H1 (cell line): ENCODE data around the gene ADAM19. TPM values are rescaled to one million over a fixed set of nuclear protein-coding genes. Genes with fewer than 3 reads are reported as not detected.

Source experiments
- CTCF ChIA-PET: fragments of 300-600 bp; sonication (Branson Sonifier 250); formaldehyde crosslinking; loops from one replicate; lab custom pipeline; 2021; ENCODE audit not compliant: partially characterized antibody; lab: Charles Lee
- POLR2A ChIA-PET: fragments of 300-600 bp; sonication (Branson Sonifier 250); formaldehyde crosslinking; loops from one replicate; lab custom pipeline; 2021; ENCODE audit warnings: inconsistent platforms; ENCODE audit not compliant: partially characterized antibody; lab: Charles Lee
- DNase-seq, 2 experiments: peaks; one replicate each; pipeline versions ENCODE4 v3.0.0 to v3.0.0-alpha.2; 2010 to 2022; ENCODE audit warnings: low spot score in 2 of 2, low read depth in 1 of 2, mixed read lengths in 1 of 2
- FAIRE-seq: peaks from 2 replicates; lab custom pipeline; 2011; peaks lifted over from hg19 to GRCh38; lab: Jason Lieb, UNC
- H2AFZ ChIP-seq: 2 replicates; pipeline ENCODE4 v1.8.1; 2012; ENCODE audit warnings: low read length, inconsistent platforms
- H2AK5ac ChIP-seq: 2 replicates; pipeline ENCODE4 v1.6.1; 2013; ENCODE audit warnings: low read depth, low read length
- H2BK120ac ChIP-seq: replicated peaks from 2 replicates; pipeline ENCODE3; 2013; ENCODE audit warnings: low read depth, low read length, inconsistent platforms
- H2BK12ac ChIP-seq: 2 replicates; pipeline ENCODE4 v1.6.1; 2013; ENCODE audit warnings: low read depth, low read length
- H2BK15ac ChIP-seq: 2 replicates; pipeline ENCODE4 v1.6.1; 2013; ENCODE audit warnings: low read length
- H2BK20ac ChIP-seq: 2 replicates; pipeline ENCODE4 v1.6.1; 2013; ENCODE audit warnings: low read length
- H2BK5ac ChIP-seq: 2 replicates; pipeline ENCODE4 v1.6.1; 2013; ENCODE audit warnings: low read depth, low read length
- H3K14ac ChIP-seq: 2 replicates; pipeline ENCODE4 v1.6.1; 2013; ENCODE audit warnings: inconsistent platforms; ENCODE audit not compliant: insufficient read length
- H3K18ac ChIP-seq: 2 replicates; pipeline ENCODE4 v1.6.1; 2013; ENCODE audit warnings: low read length; ENCODE audit errors: extremely low read depth
- H3K23ac ChIP-seq: 2 replicates; pipeline ENCODE4 v1.6.1; 2013; ENCODE audit warnings: inconsistent platforms; ENCODE audit not compliant: insufficient read length
- H3K23me2 ChIP-seq: 2 replicates; pipeline ENCODE4 v1.6.1; 2013; ENCODE audit warnings: low read depth, low read length
- H3K27ac ChIP-seq: 2 replicates; pipeline ENCODE4 v1.6.1; 2011; ENCODE audit warnings: low read depth, low read length, inconsistent platforms
- H3K27me3 ChIP-seq, 4 experiments: replicated peaks in 1 of 4; 1 replicate in 1 of 4; 2 replicates in 3 of 4; pipeline versions ENCODE4 v1.6.1 to v1.8.1; 2011 to 2013; ENCODE audit warnings: low read length in 3 of 4, mild to moderate bottlenecking in 3 of 4, inconsistent platforms in 2 of 4, mixed read lengths in 2 of 4, moderate library complexity in 1 of 4; ENCODE audit not compliant: control insufficient read depth in 3 of 4, insufficient read depth in 3 of 4; ENCODE audit errors: extremely low read depth in 1 of 4
- H3K36me3 ChIP-seq, 4 experiments: 2 replicates each; pipeline versions ENCODE4 v1.6.1 to v1.8.1; 2011 to 2013; ENCODE audit warnings: mild to moderate bottlenecking in 4 of 4, low read length in 3 of 4, moderate library complexity in 2 of 4, control low read depth in 1 of 4, inconsistent platforms in 1 of 4; ENCODE audit not compliant: insufficient read depth in 4 of 4, control insufficient read depth in 2 of 4
- H3K4ac ChIP-seq: replicated peaks from 2 replicates; pipeline ENCODE3; 2013; ENCODE audit warnings: low read length, low read depth, mixed read lengths, inconsistent platforms; ENCODE audit not compliant: insufficient read length
- H3K4me1 ChIP-seq, 4 experiments: replicated peaks in 1 of 4; 1 replicate in 1 of 4; 2 replicates in 3 of 4; pipeline versions ENCODE4 v1.6.1 to v1.8.1; 2011 to 2013; ENCODE audit warnings: low read length in 3 of 4, inconsistent platforms in 2 of 4, mixed read lengths in 1 of 4; ENCODE audit not compliant: insufficient read depth in 4 of 4, control insufficient read depth in 3 of 4
- H3K4me2 ChIP-seq, 2 experiments: 2 replicates each; pipeline versions ENCODE4 v1.6.1 to v1.8.1; 2011 to 2013; ENCODE audit warnings: low read depth in 2 of 2, low read length in 2 of 2, control low read depth in 1 of 2, inconsistent platforms in 1 of 2, mild to moderate bottlenecking in 1 of 2; ENCODE audit not compliant: insufficient read depth in 1 of 2
- H3K4me3 ChIP-seq, 4 experiments: fragments of 200-600, 300-600 bp in 1 of 4; sonication (generic), shearing (Covaris generic), sonication (Bioruptor Twin) in 1 of 4; 2 replicates each; pipeline versions ENCODE4 v1.5.1 to v1.8.1; 2011 to 2016; ENCODE audit warnings: low read length in 4 of 4, low read depth in 3 of 4, control low read depth in 2 of 4, inconsistent platforms in 2 of 4, mild to moderate bottlenecking in 2 of 4, mixed read lengths in 1 of 4, moderate library complexity in 1 of 4; ENCODE audit not compliant: insufficient read depth in 2 of 4; ENCODE audit errors: extremely low read depth in 1 of 4
- H3K56ac ChIP-seq: replicated peaks from 2 replicates; pipeline ENCODE3; 2013; ENCODE audit warnings: low read depth, mild to moderate bottlenecking, mixed read lengths, low read length, inconsistent platforms; ENCODE audit not compliant: insufficient read length
- H3K79me1 ChIP-seq: 2 replicates; pipeline ENCODE4 v1.6.1; 2013; ENCODE audit warnings: low read depth, low read length, control low read depth
- H3K79me2 ChIP-seq, 2 experiments: 2 replicates each; pipeline versions ENCODE4 v1.6.1 to v1.8.1; 2012 to 2013; ENCODE audit warnings: low read length in 2 of 2, mild to moderate bottlenecking in 2 of 2, inconsistent platforms in 1 of 2; ENCODE audit not compliant: insufficient read depth in 2 of 2, control insufficient read depth in 1 of 2
- H3K9ac ChIP-seq, 4 experiments: replicated peaks in 1 of 4; 1 replicate in 1 of 4; 2 replicates in 3 of 4; pipeline versions ENCODE4 v1.6.1 to v1.8.1; 2011 to 2013; ENCODE audit warnings: low read depth in 3 of 4, low read length in 3 of 4, control low read depth in 2 of 4, mild to moderate bottlenecking in 2 of 4, moderate library complexity in 2 of 4, inconsistent platforms in 1 of 4; ENCODE audit errors: extremely low read depth in 1 of 4
- H3K9me3 ChIP-seq, 2 experiments: 2 replicates each; pipeline versions ENCODE4 v1.6.1 to v1.8.1; 2012 to 2013; ENCODE audit warnings: mild to moderate bottlenecking in 2 of 2, moderate library complexity in 2 of 2, control low read depth in 1 of 2, inconsistent platforms in 1 of 2, low read depth in 1 of 2, low read length in 1 of 2, mixed read lengths in 1 of 2; ENCODE audit not compliant: insufficient read depth in 2 of 2
- H4K20me1 ChIP-seq, 2 experiments: replicated peaks in 1 of 2; 2 replicates each; pipeline versions ENCODE3 to v1.8.1; 2011 to 2013; ENCODE audit warnings: inconsistent platforms in 2 of 2, low read length in 2 of 2, mild to moderate bottlenecking in 1 of 2; ENCODE audit not compliant: insufficient read depth in 2 of 2, control insufficient read depth in 1 of 2
- H4K5ac ChIP-seq: 2 replicates; pipeline ENCODE4 v1.6.1; 2013; ENCODE audit warnings: low read length, low read depth, mixed read lengths, inconsistent platforms; ENCODE audit not compliant: insufficient read length
- H4K8ac ChIP-seq: 2 replicates; pipeline ENCODE4 v1.8.0; 2013; ENCODE audit warnings: mild to moderate bottlenecking, moderate library complexity, low read length, inconsistent platforms; ENCODE audit not compliant: insufficient read depth; ENCODE audit errors: extremely low read depth
- H4K91ac ChIP-seq: replicated peaks from 2 replicates; pipeline ENCODE3; 2013; ENCODE audit warnings: low read length, mixed read lengths, inconsistent platforms; ENCODE audit not compliant: insufficient read length
- EGR1 ChIP-seq: IDR thresholded peaks from 2 replicates; pipeline ENCODE4 v1.6.1; 2011; ENCODE audit warnings: low read depth, low read length, borderline replicate concordance
- HDAC2 ChIP-seq, 2 experiments: fragments of 300-600 bp in 1 of 2; sonication (generic) in 1 of 2; IDR thresholded peaks; 2 replicates each; pipeline ENCODE4 v1.6.1; 2011 to 2012; ENCODE audit warnings: low read depth in 2 of 2, low read length in 2 of 2, mild to moderate bottlenecking in 2 of 2, moderate library complexity in 2 of 2, borderline replicate concordance in 1 of 2, inconsistent platforms in 1 of 2
- KDM1A ChIP-seq: fragments of 200-600, 300-600 bp; sonication (generic); IDR thresholded peaks from 2 replicates; pipeline ENCODE4 v1.7.1; 2016; ENCODE audit warnings: mild to moderate bottlenecking, low read length, borderline replicate concordance
- RNF2 ChIP-seq: fragments of 200-900, 300-1000 bp; sonication (generic); IDR thresholded peaks from 2 replicates; pipeline ENCODE4 v1.7.1; 2016; ENCODE audit warnings: borderline replicate concordance, low read depth, mild to moderate bottlenecking, antibody characterized with exemption, low read length; ENCODE audit not compliant: poor library complexity, severe bottlenecking; ENCODE audit errors: missing control alignments
- RXRA ChIP-seq: IDR thresholded peaks from 2 replicates; pipeline ENCODE4 v1.6.1; 2011; ENCODE audit warnings: low read depth, mild to moderate bottlenecking, low read length, moderate library complexity; ENCODE audit not compliant: insufficient read depth
- SIRT6 ChIP-seq: IDR thresholded peaks from one replicate; pipeline ENCODE4 v1.7.1; 2012; ENCODE audit warnings: low read length, inconsistent platforms
- SP1 ChIP-seq: IDR thresholded peaks from 2 replicates; pipeline ENCODE4 v1.6.1; 2011; ENCODE audit warnings: low read depth, low read length
- TAF7 ChIP-seq: optimal IDR thresholded peaks from 2 replicates; pipeline ENCODE3; 2011; ENCODE audit warnings: low read depth, mild to moderate bottlenecking, inconsistent platforms, low read length, moderate library complexity, borderline replicate concordance
- WGBS, 2 experiments: shearing (Covaris generic) in 1 of 2; methylation state at CpG; one replicate each; pipeline versions ENCODE4 v1.1.6 to v1.1.7; 2013 to 2015; ENCODE audit warnings: low lambda C conversion rate in 2 of 2, mixed read lengths in 2 of 2, inconsistent platforms in 1 of 2, low coverage in 1 of 2, missing lambda C conversion rate in 1 of 2; ENCODE audit not compliant: insufficient replicate concordance in 2 of 2, insufficient coverage in 1 of 2, insufficient read length in 1 of 2; ENCODE audit errors: extremely low coverage in 1 of 2, missing lambda C conversion rate in 1 of 2; 5-methylcytosine and 5-hydroxymethylcytosine counted together
- polyA plus RNA-seq, 7 experiments: library from polyadenylated mRNA; depleted of rRNA in 3 of 7; stranded (reverse) in 5 of 7; unstranded in 2 of 7; fragments of >200 nt in 5 of 7; fragments of 200-250 nt in 2 of 7; gene quantifications; 1 replicate in 5 of 7; 2 replicates in 1 of 7; 4 replicates in 1 of 7; pipeline versions ENCODE4 v1.2.1 to v1.2.3, GENCODE V29; 2011 to 2013; ENCODE audit warnings: missing spikeins in 2 of 7, mixed read lengths in 2 of 7
- total RNA-seq: library from RNA; stranded (reverse); fragmentation: NEBNext Ultra II Directional; extraction: Animal tissue kit (Norgen Biotek cat#: 25700); gene quantifications from 2 replicates; pipeline ENCODE4 v1.2.1, GENCODE V29; 2021
- TF ChIP-seq, protein P1 (sequence below): IDR thresholded peaks from 2 replicates; pipeline ENCODE4 v1.6.1; 2012; ENCODE audit warnings: inconsistent platforms

ADAM19 gene
- total and polyA plus RNA-seq, 2 of the 8 experiments (the other 6 are each of a cell fraction or from before 2014, with no cell fraction given): 6.5 to 22.7 TPM

DNA sequence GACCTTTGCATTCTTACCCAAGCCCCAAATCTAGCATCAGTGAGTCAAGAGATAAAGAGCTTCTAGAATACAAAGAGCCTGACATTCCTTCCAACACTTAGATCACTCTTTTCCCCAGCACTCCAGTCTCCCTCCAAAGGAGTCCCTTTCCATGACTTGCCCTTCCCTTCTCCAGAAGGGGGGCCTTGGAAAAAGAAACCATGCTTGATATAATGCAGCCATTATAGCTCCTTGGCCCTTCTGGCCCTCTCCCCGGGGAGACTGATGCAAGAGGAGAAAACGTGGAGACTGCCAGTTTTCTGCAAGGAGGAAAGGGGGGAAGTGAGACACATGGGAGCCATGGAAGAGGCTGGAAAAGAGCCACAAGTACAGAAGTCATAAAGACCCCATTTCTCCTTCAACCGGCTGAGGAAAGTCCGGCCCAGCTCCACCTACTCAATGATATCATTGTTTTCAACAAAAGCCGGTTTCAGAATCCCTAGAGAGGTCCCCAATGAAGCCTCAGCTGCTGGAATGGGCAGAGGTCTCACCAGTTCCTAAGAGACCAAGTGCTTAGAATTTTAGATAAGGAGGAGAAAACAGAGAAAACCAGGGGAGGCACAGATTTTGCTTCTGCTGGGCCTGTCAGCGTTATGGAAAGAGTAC lies 29.0 kb downstream of the ADAM19 start:
- Histone ChIP-seq H3K4ac (no peak overlapping the region), H3K9me3 (no peaks in the 10 kb centered on the region), H3K14ac (no peak overlapping the region), H3K4me2 (no peak overlapping the region), H3K18ac (no peak overlapping the region), H2BK12ac (no peak overlapping the region), H4K5ac (no peak overlapping the region), H3K79me2 (no peaks in the 10 kb centered on the region), H4K20me1 (no peaks in the 10 kb centered on the region), H2AK5ac (no peak overlapping the region), H2BK5ac (no peak overlapping the region), H4K8ac (no peak overlapping the region), H2BK15ac (no peak overlapping the region), H3K23me2 (no peaks in the 10 kb centered on the region), H2BK120ac (no peak overlapping the region), H3K23ac (no peak overlapping the region), H2AFZ (no peak overlapping the region), H3K79me1 (no peaks in the 10 kb centered on the region; the same call in 1 of the 2 replicates), H3K4me3 (no peak overlapping the region), H3K4me1 (peaks cover 0 to 3% (median 0%) of the 10 kb centered on the region in 4 experiments; a peak in 1 of 7 replicates), H3K9ac (no peak overlapping the region), H3K56ac (no peak overlapping the region), H3K27me3 (no peaks in the 10 kb centered on the region), H3K27ac (no peak overlapping the region), H2BK20ac (no peak overlapping the region), H3K36me3 (no peaks in the 10 kb centered on the region), H4K91ac (no peak overlapping the region)
- TF ChIP-seq EGR1 (no peak), RNF2 (no peak), KDM1A (no peak), SP1 (no peak), RXRA (no peak), TAF7 (no peak), SIRT6 (no peak), HDAC2 (IDR thresholded peaks at IDR 0.05; ENCODE audit: borderline replicate concordance in 1 of 2, low read depth in 2 of 2, low read length in 2 of 2) (no peak)
- TF ChIP-seq, protein P1, sequence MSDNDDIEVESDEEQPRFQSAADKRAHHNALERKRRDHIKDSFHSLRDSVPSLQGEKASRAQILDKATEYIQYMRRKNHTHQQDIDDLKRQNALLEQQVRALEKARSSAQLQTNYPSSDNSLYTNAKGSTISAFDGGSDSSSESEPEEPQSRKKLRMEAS: no peak
- no peak for FAIRE-seq
- DNase-seq: no peak
- WGBS, 2 experiments: 81% methylated on average over 6 of the region's 6 CpGs; no CpG with 5 or more reads in 1 of the 2 experiments
- POLR2A ChIA-PET: interaction anchor here (1.0 kb wide), 1 partner anchor 20 kb away, joined by 3 read pairs; no protein-coding TSS in a partner anchor
- CTCF ChIA-PET: interaction anchor here (0.5 to 1.4 kb wide), 3 partner anchors 11 to 903 kb away, joined by 3 to 6 read pairs (median 3); no protein-coding TSS in a partner anchor
